Activated CD8-positive, alpha-beta memory T cell treated with anti-CD3 and anti-CD28 coated beads, Interleukin-2, amount 50 U/mL, for 24 hours (primary cell): ENCODE measurements around the gene NUDT8.
"Not testable (repeated sequence)": the region's sequence is repeated elsewhere in the genome, so short reads cannot be mapped to it uniquely, and the experiment has no call there.

ENCODE experiments used
- DNase-seq: peaks from one replicate; pipeline ENCODE4 v3.0.0-alpha.2; 2020; ENCODE audit errors: extremely low read depth

NUDT8 gene

GRCh38 chr11:67642173-67643120 lies 12.7 kb upstream of the NUDT8 start:
- no peak for DNase-seq

GRCh38 chr11:67641338-67642172 lies 11.8 kb upstream of the NUDT8 start:
- no peak for DNase-seq

GRCh38 chr11:67640758-67641337 lies 11.1 kb upstream of the NUDT8 start:
- DNase-seq: no peak

DNA sequence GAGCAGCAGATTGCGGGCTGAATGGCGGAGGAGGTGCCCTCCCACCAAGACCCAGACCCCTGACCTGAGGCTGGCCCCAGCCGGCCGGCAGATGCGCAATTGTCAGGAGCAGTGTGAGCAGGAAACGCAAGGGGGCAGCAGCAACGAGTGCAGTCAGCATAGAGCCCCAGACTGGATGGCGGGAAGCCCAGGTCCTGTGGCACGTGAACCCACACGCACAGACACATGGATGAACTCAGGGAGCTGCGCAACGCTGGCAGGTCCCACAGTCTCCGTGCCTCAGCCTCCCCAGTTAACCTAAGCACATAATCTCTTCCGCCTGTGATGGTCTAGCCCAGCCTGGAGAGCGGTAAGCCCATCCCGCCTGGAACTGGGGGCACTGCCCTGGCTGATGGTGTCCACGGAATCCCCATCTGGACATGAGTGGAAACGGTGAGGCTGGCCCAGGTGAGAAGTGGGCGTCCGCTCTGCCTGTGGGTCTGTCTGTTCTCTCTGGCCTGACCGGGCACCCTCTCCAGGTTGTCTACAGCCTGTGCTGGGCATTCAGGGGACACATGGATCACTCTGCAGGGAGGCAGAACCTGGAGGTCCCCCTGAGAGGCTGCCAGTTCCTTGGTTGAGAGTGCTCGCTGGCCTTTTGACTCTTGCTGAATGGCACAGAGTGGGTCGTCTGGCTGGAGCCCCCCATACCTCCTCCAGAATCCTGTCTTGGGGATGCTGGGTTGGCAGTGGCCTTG lies 10.5 kb upstream of the NUDT8 start:
- DNase-seq: peak; percentile 37

- DNase-seq: no peak
These were observed 9.7 kb upstream of the NUDT8 start, which contains the start of gene TBX10 for GRCh38 chr11:67639438-67639859. Gene TBX10 (minus strand): TSS chr11:67639763. CDS start chr11:67639472, 291 bp downstream.

DNA sequence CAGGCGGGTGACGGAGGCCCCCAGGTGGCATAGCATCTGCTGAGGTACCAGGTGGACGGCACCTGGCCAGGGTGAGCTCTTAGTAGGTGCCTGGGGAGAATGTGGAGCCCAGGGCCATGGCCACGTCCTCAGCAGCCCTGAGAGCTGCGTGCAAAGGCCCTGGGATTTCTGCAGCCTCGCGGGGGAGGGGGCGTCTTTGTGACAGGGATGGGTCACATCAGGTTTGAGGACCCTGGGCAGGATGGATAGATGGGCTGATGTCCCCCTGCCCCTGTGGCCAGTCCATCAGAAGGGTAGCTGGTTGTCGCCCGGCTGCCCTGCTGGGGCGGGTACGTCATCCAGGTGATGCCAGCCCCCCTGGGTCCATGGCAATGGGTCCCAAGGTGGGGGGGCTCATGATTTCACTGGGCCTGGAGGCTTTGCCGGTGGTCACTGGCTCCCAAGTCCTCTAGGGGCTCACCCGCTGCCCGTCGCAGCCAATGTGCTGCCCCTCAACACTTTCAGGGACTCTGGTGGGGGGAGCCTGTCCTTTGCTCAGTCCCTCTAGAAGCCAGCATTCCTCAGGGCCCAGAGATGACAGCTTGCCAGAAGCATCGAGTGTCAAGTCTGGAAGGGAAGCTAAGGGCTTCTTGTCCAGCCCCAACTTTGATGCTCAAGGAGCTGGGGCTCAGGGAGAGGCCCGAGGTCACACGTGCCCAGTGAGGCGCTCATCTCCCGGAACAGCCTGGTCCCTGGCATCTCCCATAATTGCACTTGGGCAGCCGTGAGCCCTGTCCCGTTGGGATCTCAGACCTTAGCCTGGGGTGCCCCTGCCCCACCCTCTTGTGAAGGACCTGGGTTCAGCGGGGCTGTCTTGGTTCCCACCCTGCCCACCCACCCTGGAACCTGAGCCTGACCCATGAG lies 9.0 kb upstream of the NUDT8 start:
- DNase-seq: no peak

DNA sequence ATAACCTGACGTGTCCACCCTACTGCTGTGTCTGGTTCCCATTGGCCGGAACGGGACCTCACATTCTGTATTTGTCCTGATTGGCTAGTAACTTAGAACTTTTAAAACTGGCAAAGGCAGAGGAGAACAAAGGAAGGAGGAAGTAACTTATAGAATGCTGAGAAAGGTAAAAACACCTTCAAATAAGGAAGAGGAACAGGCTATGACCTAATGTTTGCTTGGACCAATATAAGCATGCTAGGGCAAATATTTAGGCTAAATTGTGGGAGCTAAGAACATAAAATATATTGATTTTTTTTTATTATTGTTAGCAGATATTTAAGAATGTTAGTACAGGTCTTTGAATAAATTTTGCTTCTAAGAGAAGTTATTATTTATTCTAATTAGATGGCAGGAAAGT lies 7.7 kb upstream of the NUDT8 start:
- DNase-seq: not testable (repeated sequence)

- no peak for DNase-seq
These were observed 7.2 kb upstream of the NUDT8 start for GRCh38 chr11:67636962-67637361.

DNA sequence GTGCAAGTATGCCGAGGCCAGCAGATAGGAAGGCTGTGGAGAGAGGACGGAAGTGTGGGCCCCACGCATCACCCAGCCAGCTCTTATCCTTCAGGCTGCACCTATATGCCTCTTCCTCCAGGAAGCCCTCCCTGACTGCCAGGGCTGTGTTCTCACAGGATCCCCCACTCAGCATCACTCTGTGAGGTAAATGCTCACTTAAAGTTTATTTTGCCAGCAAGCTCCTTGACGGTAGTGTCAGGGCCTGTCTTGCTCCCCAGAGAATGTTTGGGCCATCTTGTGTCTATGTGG lies 5.4 kb upstream of the NUDT8 start:
- DNase-seq: no peak

DNA sequence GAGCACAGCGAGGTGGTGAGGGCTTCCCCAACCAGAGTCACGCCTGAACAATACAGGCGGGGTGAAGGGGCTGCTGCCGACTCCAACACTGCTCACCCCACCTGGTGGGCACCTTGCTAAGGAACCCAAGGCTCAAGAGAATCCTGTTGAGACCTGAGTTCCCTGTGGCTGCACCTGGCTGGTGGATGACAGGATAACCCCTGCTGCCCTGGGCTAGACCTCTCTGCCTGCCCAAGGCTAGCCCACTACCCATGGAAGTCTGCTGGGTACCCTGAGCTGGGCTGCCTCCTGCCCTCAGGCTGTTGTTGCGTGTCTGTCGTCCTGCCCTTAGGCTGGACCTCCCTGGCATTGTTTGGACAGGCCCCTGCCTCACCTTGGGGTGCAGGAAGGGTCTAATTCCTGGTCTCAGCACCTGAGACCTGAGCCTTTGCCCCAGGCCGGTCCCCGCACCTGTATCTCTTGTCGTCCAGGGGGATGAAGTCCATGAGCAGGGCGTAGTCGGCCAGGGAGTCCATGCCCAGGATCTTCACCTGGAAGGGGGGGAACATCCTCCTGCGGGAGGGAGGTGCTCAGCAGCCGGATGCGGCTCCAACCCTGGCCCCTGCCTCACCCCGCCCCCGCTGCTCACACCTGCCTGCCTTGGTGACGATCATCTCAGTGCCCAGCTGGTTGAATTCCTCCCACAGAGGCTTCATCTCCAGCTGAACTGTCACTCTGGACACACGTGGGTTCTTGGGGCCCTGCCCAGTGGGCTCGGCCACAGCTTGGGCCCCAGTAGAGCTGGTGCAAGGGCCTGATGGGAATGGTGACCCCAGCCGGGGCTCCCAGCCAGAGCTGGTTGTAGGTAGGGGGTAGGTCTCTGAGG lies 4.9 kb upstream of the NUDT8 start:
- DNase-seq: no peak

DNA sequence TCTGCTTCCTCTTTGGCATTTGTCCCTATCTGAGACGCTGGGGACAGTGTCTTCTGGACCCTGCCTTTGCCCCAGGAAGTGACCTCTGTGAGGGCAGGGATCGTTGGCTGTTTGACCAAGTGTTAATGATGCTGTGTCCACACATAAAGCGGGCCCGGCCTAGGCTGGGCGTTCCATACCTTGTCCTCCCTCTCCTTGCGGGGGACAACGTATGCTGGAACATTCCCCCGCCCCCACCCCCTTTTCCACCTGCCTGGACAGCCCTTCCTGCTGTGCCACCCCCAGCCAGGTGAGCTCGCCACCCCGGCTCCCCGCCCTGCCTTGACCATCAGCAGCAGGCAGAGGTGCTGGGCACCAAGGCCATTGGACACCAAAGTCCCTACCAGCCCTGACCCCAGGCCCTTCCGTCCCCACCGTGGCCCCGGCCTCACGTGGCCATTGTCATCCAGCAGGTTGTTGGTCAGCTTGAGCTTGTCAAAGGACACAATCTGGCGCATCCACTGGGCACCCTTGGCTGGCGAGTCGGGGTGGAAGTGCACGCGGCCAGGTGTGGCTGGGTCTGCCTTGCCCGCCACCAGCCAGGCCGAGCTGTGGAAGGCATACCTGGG lies 4.1 kb upstream of the NUDT8 start:
- DNase-seq: no peak

GRCh38 chr11:67632982-67633755 lies 3.4 kb upstream of the NUDT8 start:
- no peak for DNase-seq

DNA sequence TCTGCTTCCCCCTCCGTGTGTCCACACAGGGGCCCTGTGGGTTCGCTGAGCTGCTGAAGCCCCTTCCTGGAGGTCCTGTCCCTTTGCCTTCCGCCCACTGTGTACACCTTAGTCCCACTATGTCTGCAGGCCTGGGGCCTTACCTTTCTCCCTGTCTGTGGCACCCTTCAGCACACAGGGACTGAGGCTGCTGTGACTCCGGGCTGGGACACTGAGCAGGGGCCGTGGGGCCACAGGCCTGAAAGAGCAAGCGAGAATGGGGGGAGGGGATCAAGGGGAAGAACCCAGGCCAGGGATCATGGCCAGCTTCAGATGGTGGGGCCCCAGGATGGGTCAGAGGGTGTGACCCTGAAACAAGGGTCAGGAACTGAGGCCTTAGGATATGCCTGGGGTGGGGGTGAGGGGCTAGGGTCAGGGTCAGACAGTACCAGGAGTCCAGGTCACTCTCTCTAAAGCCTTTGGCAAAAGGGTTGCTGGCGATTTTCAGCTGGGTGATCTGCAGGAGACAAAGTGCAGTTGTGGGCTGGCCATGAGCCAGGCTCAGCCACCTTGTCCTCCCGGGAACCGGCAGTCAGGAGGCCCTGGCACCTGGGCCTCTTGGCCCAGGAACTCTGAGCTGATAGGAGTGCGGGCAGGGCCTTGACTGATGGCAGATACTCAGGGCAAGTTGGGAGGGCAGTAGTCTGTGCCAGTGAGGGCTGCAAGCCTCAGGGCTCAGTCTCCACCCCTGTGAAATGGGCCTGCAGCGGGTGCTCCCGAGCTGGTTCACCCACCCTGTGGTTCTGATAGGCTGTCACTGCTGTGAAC lies 2.6 kb upstream of the NUDT8 start:
- no peak for DNase-seq

DNA sequence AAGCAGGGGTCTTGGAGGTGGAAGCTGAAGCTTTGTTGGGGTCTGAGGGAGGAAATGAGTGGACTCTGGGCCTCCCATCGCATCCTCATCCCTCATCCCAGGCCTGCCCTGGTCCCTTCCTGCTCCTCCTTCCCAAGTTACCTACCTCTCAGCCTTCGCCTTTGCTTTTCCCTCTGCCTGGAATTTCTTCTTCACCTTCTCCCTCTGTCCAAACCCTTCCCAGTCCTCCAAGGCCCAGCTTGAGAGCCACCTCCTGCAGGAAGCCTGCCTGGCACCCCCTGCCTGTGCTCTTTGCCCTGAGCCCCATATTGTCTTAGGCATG lies 2.1 kb upstream of the NUDT8 start:
- DNase-seq: no peak

- DNase-seq: no peak
These were observed 1.7 kb upstream of the NUDT8 start for GRCh38 chr11:67631411-67631810.

GRCh38 chr11:67630943-67631331 lies 1.2 kb upstream of the NUDT8 start:
- no peak for DNase-seq

DNA sequence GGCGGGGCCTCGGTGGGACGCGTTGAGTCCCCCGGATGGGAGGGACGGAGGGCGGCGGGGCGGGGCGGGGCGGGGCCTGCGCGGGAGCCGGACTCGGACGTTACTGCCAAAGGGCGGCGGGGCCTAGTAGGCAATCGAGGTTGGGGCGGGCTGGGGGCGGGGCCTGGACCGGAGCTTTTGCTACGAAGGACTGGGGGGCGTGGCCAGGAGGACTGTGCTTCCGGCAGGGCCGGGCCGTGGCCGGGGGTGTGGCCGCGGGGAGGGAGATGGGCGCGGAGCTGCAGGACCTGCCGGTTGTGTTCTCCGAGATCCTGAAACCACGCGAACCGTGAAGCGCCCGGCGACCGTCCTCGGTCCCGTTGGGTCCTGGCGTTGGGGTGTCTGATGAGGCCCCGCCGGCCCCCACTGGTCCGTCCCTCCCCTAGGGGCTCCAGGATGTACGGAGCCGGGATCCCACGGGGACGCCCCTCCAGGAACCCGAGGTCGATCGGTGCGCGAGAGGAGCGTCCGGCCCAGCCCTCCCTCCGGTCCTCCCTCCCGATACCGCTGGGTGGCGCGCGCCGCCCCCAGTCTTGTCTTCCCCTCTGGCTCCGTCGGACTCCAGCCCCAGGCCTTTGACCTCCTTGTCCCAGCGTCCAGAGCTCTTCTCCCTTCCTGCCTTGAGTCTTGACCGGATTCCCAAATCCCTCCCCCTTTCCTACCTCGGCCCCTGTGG lies 648 bp upstream of the NUDT8 start:
- peak; percentile 89 for DNase-seq
